Stimulated activated CD8-positive, alpha-beta memory T cell treated with anti-CD3 and anti-CD28 coated beads, Interleukin-7, amount 100 ng/mL, for 1 hour (primary cell): Measurements from ENCODE around the gene KRTDAP.
"Not testable (repeated sequence)": the region's sequence is repeated elsewhere in the genome, so short reads cannot be mapped to it uniquely, and the experiment has no call there.

Experiments used
- DNase-seq, 2 donors: peaks; one replicate each; pipeline ENCODE4 v3.0.0-alpha.2; 2020; ENCODE audit warnings: low read depth in 2 of 2

Gene KRTDAP

DNA sequence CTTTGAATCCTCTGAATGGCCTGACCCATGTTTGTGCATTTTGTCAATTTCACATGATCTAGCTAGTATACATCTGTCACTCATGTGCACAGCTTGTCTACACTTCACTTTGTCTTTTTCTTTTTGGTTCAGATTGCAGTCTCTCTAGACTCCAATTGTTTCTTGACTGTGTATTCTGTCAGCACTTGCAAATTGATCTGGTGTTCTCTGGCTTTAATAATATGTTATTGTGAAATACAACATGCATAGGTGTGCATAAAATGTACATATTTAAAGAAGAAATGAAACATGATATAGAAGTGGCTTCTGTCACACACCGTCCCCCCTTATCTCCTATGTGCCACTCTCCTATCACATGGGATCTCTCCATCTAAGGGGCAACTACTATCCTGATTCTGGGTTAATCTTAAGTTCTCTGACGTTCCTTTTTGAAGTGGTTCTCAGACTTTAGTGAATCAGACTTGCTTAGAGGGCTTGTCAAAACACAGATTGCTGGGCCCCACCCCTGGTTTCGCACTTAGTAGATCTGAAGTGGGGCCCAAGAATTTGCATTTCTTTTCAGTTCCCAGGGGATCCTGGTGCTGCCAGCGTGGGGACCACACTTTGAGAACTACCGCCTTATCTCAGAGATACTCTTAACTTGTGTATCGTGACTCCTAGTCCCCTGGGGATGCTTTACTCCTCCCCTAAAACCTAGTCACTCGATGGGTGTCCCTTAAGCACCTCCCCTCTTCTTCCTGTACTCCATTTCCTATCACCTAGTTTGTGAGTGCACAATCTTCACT, 5.8 kb downstream of the KRTDAP start:
- no peak for DNase-seq

- no peak for DNase-seq
Measured at GRCh38 chr19:35483089-35483488, 7.2 kb downstream of the KRTDAP start.

- DNase-seq, result no peak
Measured at GRCh38 chr19:35478794-35479677, 11.2 kb downstream of the KRTDAP start.

- no peak for DNase-seq
Measured at GRCh38 chr19:35476149-35476548, 14.1 kb downstream of the KRTDAP start.

- not testable (repeated sequence) for DNase-seq
Measured at GRCh38 chr19:35474594-35474993, 15.7 kb downstream of the KRTDAP start.

DNA sequence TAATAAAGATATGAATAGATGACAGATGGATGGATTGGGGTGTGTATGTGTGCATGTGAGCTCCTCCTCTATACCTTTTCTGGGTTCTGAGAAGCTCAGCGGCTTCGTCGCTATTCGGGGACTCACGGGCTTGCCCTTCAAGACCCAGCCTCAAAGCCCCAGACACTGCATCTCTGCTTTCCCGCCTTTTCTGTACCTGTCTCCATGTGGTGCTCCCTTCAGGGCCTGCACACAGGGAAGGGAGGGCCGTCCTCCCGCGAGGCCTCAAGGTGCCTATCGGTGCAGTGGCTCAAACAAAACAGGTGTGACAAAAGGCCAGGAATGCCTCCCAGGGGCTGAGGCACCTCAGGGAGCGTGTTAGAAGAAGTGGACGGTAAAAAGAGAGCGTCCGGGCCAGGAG, 16.2 kb downstream of the KRTDAP start:
- DNase-seq, result no peak

DNA sequence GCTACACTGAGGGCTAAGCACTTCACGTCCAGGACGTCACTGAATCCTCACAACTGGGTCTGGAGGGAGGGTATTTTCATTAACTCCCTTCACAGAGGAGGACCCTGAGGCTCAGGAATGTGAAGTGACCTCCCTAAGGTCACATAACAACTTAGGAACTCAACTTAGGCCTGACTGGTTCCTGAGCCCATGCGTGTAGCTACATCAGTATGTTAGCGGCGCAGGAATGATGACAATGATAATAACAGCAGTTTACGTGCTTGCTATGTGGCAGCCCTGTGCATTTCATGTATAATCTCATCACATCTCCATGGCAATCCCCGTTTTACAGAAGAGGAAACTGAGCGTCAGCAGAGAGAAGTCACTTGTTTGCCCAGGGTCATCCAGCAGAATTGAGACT, 18.3 kb downstream of the KRTDAP start:
- no peak for DNase-seq

GRCh38 chr19:35471075-35471474, 19.2 kb downstream of the KRTDAP start:
- not testable (repeated sequence) for DNase-seq

DNA sequence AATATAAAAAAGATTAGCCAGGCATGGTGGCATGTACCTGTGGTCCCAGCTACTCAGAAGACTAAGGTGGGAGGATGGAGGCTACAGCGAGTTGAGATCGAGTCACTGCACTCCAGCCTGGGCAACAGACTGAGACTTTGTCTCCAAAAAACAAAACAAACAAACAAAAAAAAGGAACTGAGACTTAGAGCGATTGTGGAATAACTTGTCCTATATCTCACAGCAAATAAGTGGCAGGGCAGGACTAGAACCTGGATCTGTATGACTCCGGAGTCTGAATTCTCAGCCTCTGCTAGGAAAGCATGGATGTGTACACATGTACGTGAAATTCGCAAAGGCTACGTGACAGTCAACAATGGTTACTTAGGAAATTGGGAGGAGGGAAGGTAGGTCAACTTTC, 20.1 kb downstream of the KRTDAP start:
- DNase-seq, result no peak

GRCh38 chr19:35468637-35469036, 21.6 kb downstream of the KRTDAP start:
- DNase-seq, result peak; percentile 17 to 37

DNA sequence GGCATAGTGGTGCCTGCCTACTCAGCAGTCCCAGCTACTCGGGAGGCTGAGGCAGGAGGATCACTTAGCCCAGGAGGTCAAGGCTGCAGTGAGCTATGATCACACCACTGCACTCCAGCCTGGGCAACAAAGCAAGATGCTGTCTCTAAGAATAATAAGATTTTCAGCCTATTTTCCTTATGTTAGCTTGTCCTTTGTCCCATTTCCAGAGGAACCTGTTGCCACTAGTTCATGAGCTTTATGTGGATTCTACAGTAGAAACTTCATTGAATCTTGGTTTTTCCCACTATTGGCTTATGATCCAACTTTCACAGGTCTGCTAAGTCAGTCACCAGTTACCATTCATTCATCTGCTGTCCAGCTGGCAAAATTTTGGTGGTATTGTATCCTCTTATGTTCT, 24.0 kb downstream of the KRTDAP start:
- DNase-seq, result no peak

DNA sequence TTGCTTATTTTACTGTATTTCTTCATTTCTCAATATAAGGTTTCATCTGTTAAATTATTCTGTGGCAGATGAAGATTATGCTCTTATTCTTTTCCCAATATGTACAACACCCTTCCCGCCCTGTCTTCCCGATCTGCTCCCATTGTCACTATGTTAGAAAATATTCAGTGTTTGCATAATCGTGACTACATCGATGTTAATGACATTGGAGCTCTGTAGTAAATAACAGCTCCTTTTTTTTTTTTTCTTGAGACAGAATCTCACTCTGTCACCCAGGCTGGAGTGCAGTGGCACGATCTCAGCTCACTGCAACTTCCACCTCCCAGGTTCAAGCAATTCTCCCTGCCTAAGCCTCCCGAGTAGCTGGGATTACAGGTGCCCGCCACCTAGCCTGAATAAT, 27.3 kb downstream of the KRTDAP start:
- DNase-seq, result not testable (repeated sequence)

GRCh38 chr19:35462476-35462953, 27.7 kb downstream of the KRTDAP start:
- peak in 1 of 2 donors; percentile 8 for DNase-seq

GRCh38 chr19:35461788-35462187, 28.5 kb downstream of the KRTDAP start:
- DNase-seq, result not testable (repeated sequence)

DNA sequence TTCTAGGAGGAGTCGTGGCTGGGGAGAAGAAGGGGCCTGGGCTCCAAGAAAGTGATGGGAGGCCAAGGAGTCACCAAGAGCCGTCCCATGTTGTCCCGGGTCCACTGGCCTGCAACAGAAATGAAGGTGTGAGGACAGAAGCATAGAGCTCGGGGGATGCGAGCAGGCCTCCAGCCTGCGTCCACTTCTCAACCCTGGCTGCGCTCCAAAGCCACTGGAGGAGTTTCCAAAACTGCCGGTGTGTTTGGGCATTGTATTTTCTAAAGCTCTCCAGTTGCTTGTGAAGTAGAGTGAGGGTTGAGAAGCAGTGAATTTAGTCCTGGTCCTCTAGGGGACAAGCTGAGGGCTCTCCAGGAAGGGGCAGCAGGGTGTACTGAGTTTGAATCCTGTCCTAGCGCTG, 29.2 kb downstream of the KRTDAP start:
- no peak for DNase-seq

GRCh38 chr19:35460608-35461007, 29.7 kb downstream of the KRTDAP start:
- no peak for DNase-seq

DNA sequence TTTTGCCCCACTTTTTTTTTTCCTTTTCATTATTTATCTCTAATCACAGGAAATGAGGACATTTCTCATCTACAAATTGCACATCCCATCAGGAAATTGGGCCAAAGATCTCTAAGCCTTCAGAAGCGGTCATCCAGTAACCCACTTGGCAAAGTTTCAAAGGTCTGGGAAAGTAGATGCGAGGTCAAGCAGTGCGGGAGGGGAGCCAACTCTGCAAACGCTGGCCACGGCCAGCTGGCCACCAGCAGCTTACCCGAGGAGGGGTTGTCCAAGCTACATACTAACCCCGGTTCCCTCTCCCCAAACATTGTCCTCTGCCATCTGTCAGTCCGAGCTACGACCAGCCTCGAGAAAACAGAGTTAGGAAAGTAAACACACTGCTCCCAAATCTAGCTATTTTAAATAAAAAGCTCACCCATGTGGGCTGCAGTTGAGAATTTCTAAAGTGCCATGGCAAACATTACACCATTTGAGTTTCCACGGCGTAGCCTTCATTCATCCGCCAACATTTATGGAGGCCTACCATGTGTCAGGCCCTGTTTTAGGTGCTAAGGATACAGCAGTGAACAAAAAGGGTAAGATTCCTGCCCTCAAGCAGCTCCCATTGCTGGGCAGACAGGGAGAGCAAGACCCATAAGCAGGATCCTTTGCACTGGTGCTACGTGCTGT, 30.7 kb downstream of the KRTDAP start:
- DNase-seq, result no peak

DNA sequence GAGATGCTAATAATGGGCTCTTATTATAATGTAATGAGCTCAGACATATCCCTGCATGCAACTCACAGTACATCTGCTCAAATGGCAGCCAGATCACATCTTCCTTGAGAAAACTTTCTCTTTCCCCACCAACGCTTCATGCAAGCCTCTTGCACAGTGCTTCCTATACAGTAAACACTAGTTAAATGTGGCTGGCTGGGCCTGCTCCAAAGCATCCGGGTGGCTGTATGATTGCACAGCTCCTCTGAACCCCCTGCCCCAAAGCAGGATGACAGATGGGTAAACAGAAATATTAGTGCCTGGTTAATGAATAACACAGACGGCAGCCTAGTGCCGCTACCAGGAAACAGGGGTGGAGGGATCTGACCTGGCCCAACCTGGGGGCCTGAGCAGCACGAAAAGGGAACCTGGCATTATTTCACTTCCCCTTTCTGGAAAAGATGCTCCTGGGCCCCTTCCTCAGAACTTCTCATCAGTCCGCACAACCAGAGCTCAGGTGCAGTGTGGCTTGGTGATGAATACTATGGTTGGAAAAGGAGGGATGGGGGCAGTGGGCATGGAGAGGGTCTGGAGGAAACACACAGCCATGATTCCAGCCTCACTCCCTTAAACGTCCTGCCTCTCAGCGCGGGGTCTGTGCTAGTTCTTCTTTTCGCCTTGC, 31.4 kb downstream of the KRTDAP start:
- no peak for DNase-seq

DNA sequence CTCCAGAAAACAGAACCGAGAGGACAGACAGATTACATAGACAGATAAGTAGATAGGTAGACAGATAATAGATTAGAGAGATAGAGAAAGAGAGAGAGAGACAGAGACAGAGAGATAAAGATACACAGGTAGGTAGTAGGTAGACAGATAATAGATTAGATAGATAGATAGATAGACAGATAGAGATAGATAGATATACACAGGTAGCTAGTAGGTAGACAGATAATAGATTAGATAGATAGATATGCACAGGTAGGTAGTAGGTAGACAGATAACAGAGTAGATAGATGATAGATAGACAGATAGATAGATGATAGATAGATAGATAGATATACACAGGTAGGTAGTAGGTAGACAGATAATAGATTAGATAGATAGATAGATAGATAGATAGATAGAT, 32.1 kb downstream of the KRTDAP start:
- DNase-seq, result no peak

- no peak for DNase-seq
Measured at GRCh38 chr19:35457173-35457572, 33.1 kb downstream of the KRTDAP start.

DNA sequence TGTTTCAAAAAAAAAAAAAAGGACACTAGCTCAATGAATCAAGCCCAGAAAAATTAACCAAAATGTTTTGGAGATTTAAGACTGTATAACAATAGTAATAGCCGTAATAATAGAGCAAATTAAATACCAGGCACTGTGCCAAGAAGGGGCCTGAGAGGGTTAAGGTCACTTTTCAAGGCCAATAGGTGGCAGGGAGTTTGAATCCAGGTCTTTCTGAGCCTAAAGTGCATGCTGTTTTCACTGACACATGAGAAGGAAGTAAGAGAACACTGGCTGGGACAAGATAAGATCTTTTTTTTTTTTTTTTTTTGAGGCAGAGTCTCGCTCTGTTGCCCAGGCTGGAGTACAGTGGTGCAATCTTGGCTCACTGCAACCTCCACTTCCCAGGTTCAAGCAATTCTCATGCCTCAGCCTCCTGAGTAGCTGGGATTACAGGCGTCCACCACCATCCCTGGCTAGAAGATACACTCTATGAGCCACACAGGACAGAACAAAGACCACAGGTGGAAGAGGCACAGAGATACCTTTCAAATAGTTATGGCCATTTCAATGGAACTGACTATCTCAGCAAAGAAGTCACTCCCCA, 34.6 kb downstream of the KRTDAP start:
- DNase-seq, result no peak
